Measurements from ENCODE around the gene SEMA5B.

Gene SEMA5B

DNA sequence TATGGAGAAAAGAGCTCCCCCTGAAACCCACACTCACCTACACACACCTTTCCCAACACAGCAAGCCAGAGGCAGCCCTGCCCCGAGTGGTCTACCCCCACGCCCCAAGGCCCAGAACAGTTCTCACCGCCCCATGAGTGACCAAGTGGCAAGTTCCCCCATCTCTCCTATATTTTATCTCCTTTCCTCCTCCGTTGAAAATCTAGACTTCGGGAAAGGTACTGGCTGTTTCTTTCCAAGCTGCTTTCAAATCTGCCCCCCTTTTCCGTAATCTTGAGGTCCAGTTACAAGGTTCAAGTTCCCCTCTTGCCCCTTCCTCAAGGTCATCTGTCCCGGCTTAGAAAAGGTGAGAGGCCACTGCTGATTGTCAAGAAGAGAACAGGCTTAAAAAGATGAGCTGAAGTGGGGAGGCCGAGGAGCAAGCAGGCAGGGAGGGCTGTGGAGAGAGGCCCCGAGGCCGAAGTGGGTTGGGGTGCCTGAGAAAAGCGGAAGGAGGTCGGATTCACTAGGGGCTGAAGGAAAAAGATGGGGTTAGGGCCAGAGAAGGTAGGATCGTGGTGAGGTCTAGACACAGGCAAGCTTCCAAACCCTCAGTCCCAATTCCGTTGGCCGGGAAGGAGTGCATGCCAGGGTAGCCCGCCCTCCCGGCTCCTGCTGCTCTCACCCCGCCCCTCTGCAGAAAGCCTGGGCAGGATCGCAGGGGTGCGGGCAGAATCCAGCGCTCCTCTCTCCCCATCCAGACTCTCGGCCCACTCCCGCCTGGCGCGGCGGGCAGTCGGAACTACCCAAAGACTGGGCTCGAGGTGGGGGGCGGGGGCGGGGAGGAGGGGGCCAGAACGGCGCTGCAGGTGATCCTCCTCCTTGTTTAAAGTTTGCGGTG, 1.7 kb downstream of the SEMA5B start:
- no peak for DNase-seq

DNA sequence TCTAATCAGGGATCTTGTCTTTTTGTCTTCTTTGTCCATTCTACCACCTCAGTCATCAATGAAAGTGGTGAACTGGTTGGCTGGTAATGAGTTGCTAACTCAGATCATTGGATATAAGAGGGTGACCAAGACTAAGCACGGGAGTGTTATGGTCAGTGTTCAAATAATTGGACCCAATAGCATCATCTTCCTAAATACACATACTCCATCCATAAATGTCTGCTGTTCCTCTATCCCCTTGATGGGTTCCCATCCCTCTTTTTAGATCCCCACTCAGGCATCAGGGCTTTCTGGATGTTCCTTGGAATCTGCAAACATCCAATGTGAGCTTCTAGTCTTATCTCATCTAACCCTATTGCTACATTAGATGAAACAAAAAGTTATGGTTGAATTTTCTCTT, 3.5 kb downstream of the SEMA5B start:
- no peak for DNase-seq

DNA sequence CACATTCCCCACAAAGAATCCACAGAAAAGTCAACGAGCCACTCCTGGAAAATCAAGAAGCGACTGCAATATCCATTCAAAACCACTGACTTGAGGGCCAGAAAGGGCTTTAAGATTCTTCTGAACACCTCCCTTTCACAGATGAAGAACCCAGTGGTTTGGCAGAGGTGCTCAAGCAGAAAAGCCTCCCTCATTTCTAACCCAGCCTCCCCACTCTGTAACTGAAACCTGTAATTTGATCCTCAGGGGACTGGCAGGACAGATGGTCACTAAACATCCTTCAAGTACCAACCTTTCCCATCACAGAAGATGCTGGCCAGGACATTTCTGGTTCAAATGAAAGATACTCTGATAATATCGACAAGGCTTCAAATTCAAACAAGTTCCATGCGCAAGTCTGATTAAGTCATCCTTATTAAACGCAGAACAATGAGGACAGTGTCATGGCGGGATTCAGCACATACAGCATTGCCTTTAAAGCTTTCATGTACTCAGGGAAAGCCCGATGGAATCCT, 5.5 kb downstream of the SEMA5B start:
- DNase-seq: no peak

DNA sequence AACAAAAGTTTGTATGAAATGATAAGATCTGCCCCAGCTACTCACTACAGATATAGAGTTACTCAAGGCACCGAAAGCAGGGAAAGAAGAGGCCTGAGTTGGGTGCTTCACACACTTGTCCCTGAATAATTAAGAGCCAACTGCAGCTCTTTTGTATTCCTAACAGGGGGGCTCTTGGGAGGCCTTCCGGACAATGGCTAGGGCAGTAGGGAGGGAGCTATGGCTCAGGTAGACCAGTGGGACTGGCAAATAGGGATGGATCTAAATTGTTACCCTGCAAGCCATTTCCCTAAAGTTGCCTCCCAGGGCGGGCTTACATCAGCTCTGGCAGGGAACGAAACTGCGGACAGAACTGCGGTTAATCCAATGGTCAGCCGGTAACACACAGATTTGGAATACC, 6.2 kb downstream of the SEMA5B start:
- no peak for DNase-seq

DNA sequence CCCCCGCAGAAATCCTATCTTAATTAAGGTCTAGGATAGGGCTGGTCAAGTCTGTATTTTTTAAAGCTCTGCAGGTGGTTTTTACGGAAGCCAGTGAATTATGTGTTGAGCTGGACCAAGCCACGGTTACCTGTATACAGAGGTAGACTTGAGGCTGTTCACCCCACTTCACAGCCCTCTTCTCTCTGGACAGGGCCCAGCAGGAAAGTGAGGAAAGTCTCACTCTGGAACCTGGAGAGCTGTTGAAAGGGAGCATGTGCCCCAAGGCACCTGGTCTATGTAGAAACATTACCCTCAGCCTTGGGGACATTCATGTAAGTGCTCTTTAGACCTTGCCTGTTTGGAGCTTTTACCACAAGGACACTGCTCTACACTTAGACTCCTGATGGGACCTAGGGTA, 6.9 kb downstream of the SEMA5B start:
- no peak for DNase-seq

DNA sequence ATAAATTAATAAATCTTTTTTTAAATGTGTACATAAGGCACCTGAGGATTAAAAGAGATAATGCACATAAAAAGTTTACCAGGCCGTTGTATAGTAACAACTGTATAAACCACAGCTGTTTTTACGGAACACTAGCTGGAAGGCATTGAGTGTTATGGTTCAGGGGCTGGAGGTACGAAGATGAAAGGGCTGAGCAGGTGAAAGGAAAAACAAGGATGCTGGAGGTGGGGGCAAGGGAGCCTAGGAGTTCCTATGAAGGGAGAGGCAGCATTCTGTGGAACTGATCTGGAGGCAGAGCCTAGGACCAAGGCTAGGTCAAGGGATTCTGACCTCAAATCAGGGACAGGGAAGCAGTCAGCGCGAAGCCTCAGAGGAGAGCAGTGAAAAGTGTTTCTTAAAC, 8.0 kb downstream of the SEMA5B start:
- no peak for DNase-seq

DNA sequence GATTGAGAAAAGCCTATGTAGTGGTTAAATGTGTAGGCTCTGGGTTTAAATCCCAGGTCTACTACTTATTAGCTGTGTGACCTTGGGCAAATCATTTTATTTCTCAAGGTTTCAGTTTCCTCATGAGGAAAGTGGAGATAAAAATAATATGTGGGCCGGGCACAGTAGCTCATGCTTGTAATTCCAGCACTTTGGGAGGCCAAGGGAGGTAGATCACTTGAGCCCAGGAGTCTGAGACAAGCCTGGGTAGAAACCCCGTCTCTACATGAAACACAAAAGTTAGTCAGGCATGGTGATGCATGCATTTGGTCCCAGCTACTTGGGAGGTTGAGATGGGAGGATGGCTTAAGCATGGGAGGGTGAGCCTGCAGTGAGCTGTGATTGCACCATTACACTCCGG, 8.4 kb downstream of the SEMA5B start:
- no peak for DNase-seq

DNA sequence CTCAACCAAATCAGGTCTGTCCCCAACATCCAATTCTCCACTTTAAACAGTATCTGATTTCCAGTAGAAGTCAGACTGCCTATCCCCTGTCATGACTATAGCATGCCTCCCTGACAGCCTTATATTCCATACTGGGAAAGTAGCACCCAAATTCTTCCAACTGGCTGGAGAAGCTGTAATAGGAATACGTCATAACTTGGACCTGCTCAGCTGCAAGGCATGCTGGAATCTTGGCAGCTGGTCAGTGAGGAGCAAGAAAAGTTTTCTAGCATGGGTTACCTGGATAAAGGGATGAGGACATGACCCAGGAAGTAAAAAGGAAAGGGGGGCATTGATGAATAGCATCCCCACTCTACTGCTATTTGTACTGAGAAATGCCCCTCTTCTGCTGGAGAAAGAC, 8.9 kb downstream of the SEMA5B start:
- no peak for DNase-seq

DNA sequence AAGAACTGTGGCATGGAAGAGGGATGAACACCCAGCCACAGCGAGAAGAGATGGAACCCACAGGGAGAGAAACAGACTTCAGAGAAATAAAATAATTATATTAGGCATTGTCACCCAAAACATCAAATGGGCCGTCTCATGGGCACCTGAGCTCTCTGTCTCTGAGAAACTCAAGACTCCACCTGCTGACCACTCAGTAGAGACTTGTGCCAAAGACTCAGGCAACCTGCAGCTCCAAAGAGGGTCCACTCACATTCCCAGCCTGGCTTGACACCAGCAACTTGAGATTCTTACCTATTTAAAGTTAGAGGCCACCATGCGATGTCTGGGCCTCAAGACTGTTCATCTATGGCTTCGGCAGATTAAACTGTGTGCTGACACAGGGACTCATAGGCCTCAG, 12.0 kb downstream of the SEMA5B start:
- DNase-seq: no peak

DNA sequence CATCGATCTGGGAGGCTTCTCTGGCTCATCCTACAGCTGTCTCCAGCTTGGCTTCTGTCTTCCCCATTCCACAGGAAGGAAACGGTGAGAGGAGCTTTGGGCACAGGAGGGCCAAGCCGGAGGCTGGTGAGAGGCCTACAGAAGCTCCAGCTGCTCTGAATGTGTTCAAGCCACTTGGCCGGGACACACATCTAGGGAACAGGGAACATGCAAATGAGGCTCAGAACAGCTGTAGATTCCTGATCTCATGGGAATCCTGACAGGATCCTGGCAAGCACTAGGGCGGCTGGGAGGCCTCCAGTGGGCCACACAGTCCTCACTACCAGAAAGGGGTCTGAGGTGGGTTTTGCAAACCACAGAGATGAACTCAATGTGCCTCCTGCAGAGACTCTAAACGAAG, 13.7 kb downstream of the SEMA5B start:
- DNase-seq: no peak

DNA sequence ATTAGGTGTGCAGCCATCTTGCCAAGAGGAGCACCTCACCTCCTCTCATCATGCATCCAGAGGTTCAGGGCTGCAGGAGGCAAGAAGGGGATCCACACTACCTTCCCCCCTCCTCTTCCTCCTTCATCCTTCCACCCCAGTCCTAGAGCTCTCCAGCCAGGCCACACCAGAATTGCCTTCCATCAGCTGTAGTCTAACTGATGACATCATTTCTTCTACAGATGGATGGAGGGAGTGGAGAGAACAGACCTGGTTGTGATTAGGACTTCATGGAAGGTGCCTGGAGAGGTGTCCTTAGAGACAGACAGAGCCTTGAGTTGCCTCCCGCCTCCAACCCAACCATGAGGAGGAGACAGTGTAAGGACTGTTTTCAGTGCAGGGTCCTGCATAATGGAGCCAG, 14.9 kb downstream of the SEMA5B start:
- no peak for DNase-seq

DNA sequence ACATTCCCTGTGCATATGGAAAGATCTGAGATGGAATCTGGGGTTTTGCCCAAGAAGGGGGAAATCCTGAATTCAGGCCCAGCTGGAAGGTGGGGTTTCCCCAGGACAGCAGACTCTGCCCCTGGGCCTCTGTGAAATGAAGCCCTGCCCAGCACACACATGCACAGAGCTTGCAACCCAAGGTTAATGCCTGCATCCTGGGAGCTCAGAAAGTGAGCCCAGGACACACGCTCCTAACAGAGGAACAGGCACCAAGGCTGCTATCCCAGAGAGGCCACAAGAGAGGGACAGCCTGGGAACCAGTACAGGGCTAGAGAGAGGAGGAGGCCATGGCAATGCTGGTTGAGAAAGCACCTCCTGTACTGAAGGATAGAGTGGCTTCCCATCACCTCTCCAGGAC, 16.1 kb downstream of the SEMA5B start:
- no peak for DNase-seq

DNA sequence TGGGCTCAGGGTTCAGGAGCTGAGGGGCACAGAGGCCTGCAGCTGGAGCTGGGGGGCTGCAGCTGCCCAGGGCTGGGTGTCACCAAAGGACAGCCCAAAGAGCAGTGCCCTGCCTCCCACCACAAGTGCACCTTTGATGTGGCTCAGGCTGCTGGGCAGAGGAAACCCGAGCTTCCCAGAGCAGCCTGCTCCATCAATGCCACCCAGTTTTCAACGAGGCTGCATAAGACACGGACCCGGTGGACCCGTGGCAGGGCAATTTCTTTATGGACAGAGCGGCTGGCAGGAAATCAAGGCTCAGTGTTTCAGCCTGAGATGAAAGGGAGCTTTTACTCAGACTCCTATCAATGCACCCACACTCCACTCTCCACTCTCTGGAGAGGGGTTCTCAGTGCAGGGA, 18.7 kb downstream of the SEMA5B start:
- no peak for DNase-seq

DNA sequence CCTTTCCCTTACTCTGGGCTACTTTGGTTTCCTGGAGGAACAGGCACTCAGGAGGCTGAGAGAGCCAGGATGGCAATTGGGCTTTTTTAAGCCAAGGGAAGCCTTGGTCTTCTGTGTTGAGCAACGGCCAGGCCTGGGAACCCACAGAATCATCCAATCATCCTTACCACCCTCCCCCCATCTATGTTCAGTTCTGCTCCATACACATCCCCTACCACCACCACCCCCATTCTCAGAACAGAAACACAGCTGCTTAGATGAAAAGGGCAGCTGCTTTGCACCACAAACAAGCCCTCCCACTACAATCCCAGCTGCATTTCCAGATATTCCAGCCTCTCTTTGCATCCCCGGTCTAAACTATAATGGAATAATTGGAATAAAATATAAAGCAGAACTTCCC, 21.0 kb downstream of the SEMA5B start:
- no peak for DNase-seq

DNA sequence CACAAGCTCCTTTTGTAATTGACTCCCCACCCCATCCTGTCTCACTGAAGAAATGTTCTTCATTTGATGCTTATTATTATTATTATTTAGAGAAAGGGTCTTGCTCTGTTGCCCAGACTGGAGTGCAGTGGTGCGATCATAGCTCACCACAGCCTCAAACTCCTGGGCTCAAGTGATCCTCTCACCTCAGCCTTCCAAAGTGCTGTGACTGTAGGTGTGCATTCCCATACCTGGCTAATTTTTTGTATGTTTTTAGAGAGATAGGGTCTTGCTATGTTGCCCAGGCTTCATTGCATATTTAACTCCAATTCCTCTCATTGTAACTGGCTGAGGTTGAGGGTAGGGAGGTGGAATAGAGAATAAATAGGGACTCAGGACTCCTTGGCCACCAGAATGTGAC, 22.3 kb downstream of the SEMA5B start:
- DNase-seq: no peak

DNA sequence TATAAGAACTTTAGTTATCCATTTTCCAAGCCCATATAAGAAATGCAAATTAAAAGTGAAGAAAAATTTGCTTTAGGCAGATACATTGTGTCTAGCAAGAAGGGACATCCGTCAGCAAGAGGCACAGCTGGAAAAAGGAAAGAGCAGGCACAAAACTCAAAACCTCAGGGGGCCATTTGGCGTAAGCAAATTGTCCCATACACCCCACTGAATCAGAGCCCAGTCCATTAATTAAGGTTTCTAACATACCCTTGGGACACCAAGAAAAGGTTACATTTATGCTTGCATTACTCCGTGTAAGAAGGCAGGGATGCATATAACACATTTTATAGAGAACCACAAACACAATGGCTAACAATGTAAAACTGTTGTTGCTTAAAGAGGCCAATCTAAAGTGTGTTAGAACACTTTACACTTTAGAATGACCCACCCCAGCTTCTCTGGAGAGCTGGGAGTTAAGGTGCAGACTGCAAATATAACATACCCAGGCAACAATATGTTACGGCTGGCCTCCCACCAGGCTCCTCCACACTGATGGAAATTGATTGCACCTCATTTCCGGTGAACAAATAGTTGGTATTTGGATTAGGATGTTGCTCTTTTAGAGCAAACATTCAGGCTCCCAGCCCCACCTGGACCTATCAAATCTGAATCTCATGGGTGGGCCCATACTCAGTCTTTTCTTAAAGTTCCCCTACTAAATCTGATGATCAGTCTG, 23.2 kb downstream of the SEMA5B start:
- DNase-seq: no peak

DNA sequence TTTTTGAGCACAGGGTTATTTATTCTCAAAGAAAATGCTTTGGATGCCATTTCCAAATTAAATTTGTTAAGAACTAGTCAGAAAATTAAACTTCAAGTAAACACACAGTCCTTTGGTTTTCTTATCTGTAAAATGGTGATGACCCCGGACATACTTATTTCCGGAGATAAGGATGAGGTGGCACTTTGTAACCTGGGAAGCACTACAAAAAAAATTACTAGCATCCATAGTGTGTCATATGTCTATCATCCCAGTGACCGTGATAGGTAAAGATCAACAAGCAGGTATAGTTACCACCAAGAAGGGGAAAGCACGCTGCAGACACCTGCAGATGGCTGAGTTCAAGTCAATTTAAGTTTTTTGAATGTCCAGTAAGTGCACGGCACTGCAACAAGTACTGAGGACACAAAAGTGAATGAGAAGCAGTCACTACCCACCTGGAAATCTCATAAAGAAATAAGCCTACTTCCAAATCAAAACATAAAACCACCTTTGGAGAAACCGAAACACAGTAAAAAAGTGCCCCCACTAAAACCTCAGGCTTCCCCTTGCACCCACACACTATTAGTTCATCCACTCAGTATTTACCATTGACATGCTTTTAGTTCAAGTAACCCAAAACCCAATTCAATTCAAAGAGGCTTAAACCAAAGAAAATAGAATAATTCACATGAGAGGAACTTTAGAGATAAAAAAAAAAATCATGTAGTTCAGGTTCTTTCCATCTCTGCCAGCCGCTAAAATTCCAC, 24.6 kb downstream of the SEMA5B start:
- no peak for DNase-seq

DNA sequence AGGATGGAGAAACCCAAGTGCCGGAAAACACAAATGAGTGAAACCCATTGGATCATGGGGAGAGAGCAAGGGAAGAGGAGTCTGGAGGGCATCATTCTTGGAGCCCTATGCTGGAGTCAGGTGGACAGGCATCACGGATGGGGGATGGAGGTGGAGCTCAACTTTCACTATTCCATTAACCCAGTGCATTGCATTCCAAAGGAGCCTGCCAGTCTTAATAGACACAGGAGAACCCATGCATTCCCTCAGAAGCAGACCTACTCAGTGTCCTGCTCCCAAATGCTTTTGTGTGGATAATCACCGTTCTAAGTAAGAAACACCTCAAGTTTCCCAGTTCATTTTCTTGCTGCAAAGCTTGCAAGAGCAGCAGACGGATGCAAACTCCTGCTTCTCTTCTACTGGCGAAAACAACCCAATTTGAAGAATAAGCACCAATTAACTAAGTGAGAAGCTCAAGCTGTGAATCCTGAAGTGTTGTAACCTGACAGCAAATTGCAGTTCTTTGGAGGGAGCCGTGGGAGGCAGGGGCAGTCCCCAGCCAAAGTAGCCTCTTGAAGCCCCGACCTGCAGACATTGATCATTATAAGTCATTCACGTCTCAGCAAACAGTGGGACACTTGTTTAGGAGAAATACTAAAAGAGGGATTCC, 25.3 kb downstream of the SEMA5B start:
- no peak for DNase-seq

DNA sequence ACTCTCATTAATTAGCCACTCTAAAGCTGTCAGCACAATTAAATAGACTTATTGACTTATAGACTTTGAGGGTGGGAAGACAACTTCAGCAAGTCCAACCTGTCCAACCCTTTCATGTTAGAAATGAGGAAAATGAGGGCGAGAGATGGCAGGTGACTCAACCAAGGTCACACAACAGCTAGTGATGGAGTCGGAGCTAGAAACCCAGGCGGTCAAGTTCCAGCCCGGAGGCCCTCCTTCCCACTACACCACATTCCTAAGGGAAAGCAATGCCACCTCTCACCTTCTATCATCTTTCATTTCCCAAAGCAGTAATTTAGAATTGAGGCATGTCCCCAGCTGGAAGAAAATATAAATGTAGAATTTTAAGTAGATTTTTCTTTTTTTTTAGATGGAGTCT, 28.7 kb downstream of the SEMA5B start:
- no peak for DNase-seq

DNA sequence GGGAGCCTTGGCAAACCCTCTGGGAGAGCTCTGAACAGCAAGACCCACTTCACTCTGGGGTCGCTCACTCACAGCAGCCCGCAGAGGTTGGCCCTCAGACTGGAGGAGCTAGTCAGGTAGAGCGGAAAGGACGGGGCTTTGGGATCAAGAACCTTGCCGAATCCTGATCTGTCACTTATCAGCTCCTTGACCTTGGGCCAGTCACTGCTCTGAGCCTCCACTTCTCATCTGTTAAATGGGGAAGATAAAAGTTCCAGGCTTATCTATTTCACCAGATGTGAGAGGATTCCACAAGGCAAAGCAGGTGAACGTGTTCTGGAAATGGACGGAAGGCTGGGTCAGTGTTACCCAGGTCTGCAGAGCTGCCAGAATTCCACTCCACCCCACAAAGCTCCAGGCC, 29.4 kb downstream of the SEMA5B start:
- DNase-seq: no peak

DNA sequence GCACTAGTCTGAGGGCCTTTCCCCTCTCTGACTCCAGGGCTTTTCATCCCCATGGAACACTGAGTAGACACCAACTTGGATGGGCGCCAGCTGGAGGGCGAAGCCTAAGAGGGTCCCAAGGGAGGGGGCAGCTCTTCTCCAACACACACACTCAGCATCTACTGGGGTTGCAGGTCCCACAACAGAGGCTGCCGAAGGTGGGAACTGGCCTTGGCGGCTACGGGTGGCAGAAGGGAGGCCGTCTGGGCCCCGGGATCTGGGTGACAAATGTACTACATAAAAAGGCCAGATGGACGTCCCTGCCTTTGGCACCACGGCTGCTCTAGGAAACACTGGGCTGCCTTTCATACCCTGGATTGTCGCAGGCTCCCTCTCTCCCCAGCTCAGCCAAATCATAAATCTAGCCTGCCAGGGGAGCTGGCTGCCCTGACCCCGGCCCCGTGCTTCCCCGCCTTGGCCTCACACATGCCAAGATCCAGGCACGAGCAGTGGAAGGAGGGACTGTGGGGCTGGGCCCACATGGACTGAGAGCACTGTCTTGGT, 31.5 kb downstream of the SEMA5B start:
- DNase-seq: no peak

DNA sequence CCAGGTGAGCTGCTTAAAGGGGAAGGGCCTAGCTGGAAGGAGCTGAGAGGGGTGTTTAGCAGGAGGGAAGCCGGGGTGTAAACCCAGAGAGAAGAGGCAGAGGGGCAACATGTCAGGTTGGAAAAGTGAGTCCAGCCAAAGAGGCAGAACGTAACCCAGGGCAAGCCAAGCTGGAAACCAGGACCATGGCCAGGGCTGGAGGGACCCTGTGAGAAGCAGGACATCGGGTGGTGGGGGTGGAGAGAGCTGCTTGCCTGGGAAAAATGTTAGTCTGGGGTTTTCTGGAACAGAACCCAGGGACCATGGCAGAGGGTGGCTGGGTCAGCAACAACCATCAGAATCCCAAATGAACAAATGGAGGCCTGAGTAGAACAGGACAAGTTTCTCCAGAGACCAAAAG, 32.6 kb downstream of the SEMA5B start:
- DNase-seq: no peak

Measured in CD4-positive, alpha-beta T cell treated with Interleukin-10 for 1 hour (primary cell).